Measurements from ENCODE around the gene FARP2.

The FARP2 gene

GRCh38 chr2:241312082-241312481 is 44.0 kb upstream of the FARP2 start:
- DNase-seq (ENCODE audit: low read depth) = no peak
- H3K4me3 ChIP-seq (ENCODE audit: control insufficient read depth, low read depth, low read length) = no peak overlapping the region
- TF ChIP-seq CTCF (IDR thresholded peaks at IDR 0.05; ENCODE audit: control insufficient read depth, insufficient read depth, low read depth, low read length, missing control alignments) = no peak

GRCh38 chr2:241313543-241314095 is 42.5 kb upstream of the FARP2 start:
- H3K4me3 ChIP-seq (ENCODE audit: control insufficient read depth, low read depth, low read length) = no peak overlapping the region
- TF ChIP-seq CTCF (IDR thresholded peaks at IDR 0.05; ENCODE audit: control insufficient read depth, insufficient read depth, low read depth, low read length, missing control alignments) = no peak
- no peak for DNase-seq (ENCODE audit: low read depth)

- TF ChIP-seq CTCF (IDR thresholded peaks at IDR 0.05; ENCODE audit: control insufficient read depth, insufficient read depth, low read depth, low read length, missing control alignments) = no peak
- no peak for DNase-seq (ENCODE audit: low read depth)
These were observed 41.6 kb upstream of the FARP2 start for GRCh38 chr2:241314226-241315092.

GRCh38 chr2:241315093-241315878 is 40.8 kb upstream of the FARP2 start, which contains the start of gene HDLBP:
Gene HDLBP (minus strand): TSS chr2:241315672. CDS start chr2:241266869, 48,803 bp downstream.
- DNase-seq (ENCODE audit: low read depth) = peak; percentile 94
- TF ChIP-seq CTCF (IDR thresholded peaks at IDR 0.05; ENCODE audit: control insufficient read depth, insufficient read depth, low read depth, low read length, missing control alignments) = peak; percentile 14
- peak within 1 kb of the TSS; percentile 96 for H3K4me3 ChIP-seq (ENCODE audit: control insufficient read depth, low read depth, low read length)

More at GRCh38 chr2:241314226-241315092, 41.6 kb upstream of the FARP2 start:
- H3K4me3 ChIP-seq (ENCODE audit: control insufficient read depth, low read depth, low read length) = peak overlapping the region; percentile 96

- peak within 1 kb of the TSS; percentile 96 for H3K4me3 ChIP-seq (ENCODE audit: control insufficient read depth, low read depth, low read length)
- no peak for TF ChIP-seq CTCF (IDR thresholded peaks at IDR 0.05; ENCODE audit: control insufficient read depth, insufficient read depth, low read depth, low read length, missing control alignments)
- no peak for DNase-seq (ENCODE audit: low read depth)
These were observed 40.0 kb upstream of the FARP2 start, which contains the start of gene SEPTIN2 for GRCh38 chr2:241315879-241316631. Gene SEPTIN2 (plus strand): TSS chr2:241315925. CDS start chr2:241324233, 8,308 bp downstream.

GRCh38 chr2:241316825-241317224 is 39.3 kb upstream of the FARP2 start:
- no peak for TF ChIP-seq CTCF (IDR thresholded peaks at IDR 0.05; ENCODE audit: control insufficient read depth, insufficient read depth, low read depth, low read length, missing control alignments)
- DNase-seq (ENCODE audit: low read depth) = no peak
- H3K4me3 ChIP-seq (ENCODE audit: control insufficient read depth, low read depth, low read length) = peak overlapping the region; percentile 75
